Measurements from ENCODE around the gene GALNT12.

The GALNT12 gene

GRCh38 chr9:98859941-98860340 is 52.5 kb downstream of the GALNT12 start:
- no peak for TF ChIP-seq CTCF (conservative IDR thresholded peaks at IDR 0.05; ENCODE audit: low read depth, low read length)
- Histone ChIP-seq H2AFZ (ENCODE audit: low read depth) (no peak overlapping the region), H3K79me2 (ENCODE audit: insufficient read depth, low read depth) (no peaks in the 10 kb centered on the region)

GRCh38 chr9:98860871-98861293 is 53.4 kb downstream of the GALNT12 start:
- H3K27ac ChIP-seq: no peak overlapping the region
- H3K4me3 ChIP-seq (IDR thresholded peaks at IDR 0.05; ENCODE audit: insufficient read depth, low read depth, low read length): no peak overlapping the region
- H3K4me2 ChIP-seq: no peak overlapping the region
- H3K4me1 ChIP-seq (ENCODE audit: low read depth, poor library complexity, severe bottlenecking): peaks cover 8% of the 10 kb centered on the region
- H3K79me2 ChIP-seq (ENCODE audit: insufficient read depth, low read depth): no peaks in the 10 kb centered on the region
- no peaks in the 10 kb centered on the region for H4K20me1 ChIP-seq (ENCODE audit: insufficient read depth)
- no peak overlapping the region for H2AFZ ChIP-seq (ENCODE audit: low read depth)
- no peaks in the 10 kb centered on the region for H3K27me3 ChIP-seq (ENCODE audit: insufficient read depth, low read depth)
- no peak overlapping the region for H3K9ac ChIP-seq
- no peak for TF ChIP-seq CTCF (conservative IDR thresholded peaks at IDR 0.05; ENCODE audit: low read depth, low read length)
- no peaks in the 10 kb centered on the region for H3K36me3 ChIP-seq (ENCODE audit: insufficient read depth)

More at GRCh38 chr9:98859941-98860340, 52.5 kb downstream of the GALNT12 start:
- Histone ChIP-seq H3K4me1 (ENCODE audit: low read depth, poor library complexity, severe bottlenecking) (peaks cover 8% of the 10 kb centered on the region), H4K20me1 (ENCODE audit: insufficient read depth) (no peaks in the 10 kb centered on the region), H3K27ac (no peak overlapping the region), H3K9ac (no peak overlapping the region), H3K4me3 (IDR thresholded peaks at IDR 0.05; ENCODE audit: insufficient read depth, low read depth, low read length) (no peak overlapping the region), H3K36me3 (ENCODE audit: insufficient read depth) (no peaks in the 10 kb centered on the region), H3K27me3 (ENCODE audit: insufficient read depth, low read depth) (no peaks in the 10 kb centered on the region), H3K4me2 (no peak overlapping the region)

GRCh38 chr9:98861781-98862504 is 54.5 kb downstream of the GALNT12 start:
- Histone ChIP-seq H3K27me3 (ENCODE audit: insufficient read depth, low read depth) (no peaks in the 10 kb centered on the region), H3K79me2 (ENCODE audit: insufficient read depth, low read depth) (no peaks in the 10 kb centered on the region), H3K4me1 (ENCODE audit: low read depth, poor library complexity, severe bottlenecking) (peaks cover 12% of the 10 kb centered on the region), H3K4me2 (no peak overlapping the region), H3K9ac (no peak overlapping the region), H3K4me3 (IDR thresholded peaks at IDR 0.05; ENCODE audit: insufficient read depth, low read depth, low read length) (no peak overlapping the region), H2AFZ (ENCODE audit: low read depth) (no peak overlapping the region), H4K20me1 (ENCODE audit: insufficient read depth) (no peaks in the 10 kb centered on the region), H3K36me3 (ENCODE audit: insufficient read depth) (no peaks in the 10 kb centered on the region), H3K27ac (no peak overlapping the region)
- TF ChIP-seq CTCF (conservative IDR thresholded peaks at IDR 0.05; ENCODE audit: low read depth, low read length): no peak

- Histone ChIP-seq H3K27ac (no peak overlapping the region), H3K27me3 (ENCODE audit: insufficient read depth, low read depth) (no peaks in the 10 kb centered on the region), H4K20me1 (ENCODE audit: insufficient read depth) (no peaks in the 10 kb centered on the region), H2AFZ (ENCODE audit: low read depth) (no peak overlapping the region), H3K4me3 (IDR thresholded peaks at IDR 0.05; ENCODE audit: insufficient read depth, low read depth, low read length) (no peak overlapping the region), H3K9ac (no peak overlapping the region), H3K36me3 (ENCODE audit: insufficient read depth) (no peaks in the 10 kb centered on the region), H3K4me1 (ENCODE audit: low read depth, poor library complexity, severe bottlenecking) (peaks cover 22% of the 10 kb centered on the region), H3K79me2 (ENCODE audit: insufficient read depth, low read depth) (no peaks in the 10 kb centered on the region), H3K4me2 (no peak overlapping the region)
- TF ChIP-seq CTCF (conservative IDR thresholded peaks at IDR 0.05; ENCODE audit: low read depth, low read length): no peak
Observed at GRCh38 chr9:98862936-98863335, 55.5 kb downstream of the GALNT12 start.

Data from KMS-11 (cell line).